ENCODE data around the gene NPIPB2. TPM values are rescaled to one million over a fixed set of nuclear protein-coding genes. Genes with fewer than 3 reads are reported as not detected.
"Not testable (repeated sequence)": the region's sequence is repeated elsewhere in the genome, so short reads cannot be mapped to it uniquely, and the experiment has no call there.

NPIPB2 gene
- polyA plus RNA-seq, 3 donors = 0.81 to 14.4 TPM; not detected in 1

GRCh38 chr16:11963706-11964105, 21.9 kb upstream of the NPIPB2 start:
- peaks cover 0 to 2% (median 2%) of the 10 kb centered on the region in 3 donors for H3K27me3 Mint-ChIP-seq (ENCODE audit: low read depth in 3 of 3)
- H3K27ac Mint-ChIP-seq = no peak overlapping the region
- H3K9me3 ChIP-seq (replicated peaks in 1 of 2; ENCODE audit: control insufficient read depth in 1 of 2, insufficient read depth in 1 of 2, low read length in 2 of 2) = no peaks in the 10 kb centered on the region
- no peak overlapping the region for H3K4me3 ChIP-seq (replicated peaks in 1 of 3; ENCODE audit: low read depth in 2 of 3, low read length in 3 of 3)
- H3K9ac ChIP-seq (ENCODE audit: insufficient read depth, low read length, poor library complexity, severe bottlenecking) = no peak overlapping the region
- no peak overlapping the region for H2AFZ ChIP-seq (ENCODE audit: insufficient read depth, low read depth, low read length, poor library complexity, severe bottlenecking)
- H3K4me2 ChIP-seq (replicated peaks; ENCODE audit: extremely low read depth, low read length, poor library complexity, severe bottlenecking) = no peak overlapping the region
- DNase-seq = no peak
- H4K20me1 ChIP-seq (ENCODE audit: insufficient read depth, low read length) = no peaks in the 10 kb centered on the region
- H3K4me3 Mint-ChIP-seq = no peak overlapping the region
- H3K79me2 ChIP-seq (ENCODE audit: insufficient read depth, low read length) = no peaks in the 10 kb centered on the region
- H3K36me3 Mint-ChIP-seq = no peaks in the 10 kb centered on the region
- no peaks in the 10 kb centered on the region for H3K36me3 ChIP-seq (replicated peaks in 1 of 2; ENCODE audit: control insufficient read depth in 1 of 2, insufficient read depth in 2 of 2, low read length in 2 of 2)
- intact Hi-C loops (cut with micrococcal nuclease) = no loop called here
- peaks cover 6 to 10% of the 10 kb centered on the region in 2 donors for H3K4me1 ChIP-seq (ENCODE audit: control insufficient read depth in 1 of 2, insufficient read depth in 2 of 2, low read length in 2 of 2)
- H3K27me3 ChIP-seq (ENCODE audit: control insufficient read depth in 2 of 2, insufficient read depth in 2 of 2, low read length in 2 of 2) = no peaks in the 10 kb centered on the region
- 100% methylated on average over 1 of the region's 6 CpGs for WGBS (ENCODE audit: insufficient coverage)
- no peak for TF ChIP-seq CTCF (IDR thresholded peaks at IDR 0.05)
- peaks cover 9% of the 10 kb centered on the region for H3K4me1 Mint-ChIP-seq
- no peak overlapping the region for H3K27ac ChIP-seq (ENCODE audit: low read depth in 1 of 2, low read length in 2 of 2)
- no peaks in the 10 kb centered on the region for H3K9me3 Mint-ChIP-seq

- H3K4me1 ChIP-seq (ENCODE audit: control insufficient read depth in 1 of 2, insufficient read depth in 2 of 2, low read length in 2 of 2); H3K27me3 Mint-ChIP-seq (ENCODE audit: low read depth in 3 of 3); H3K9me3 ChIP-seq (replicated peaks in 1 of 2; ENCODE audit: control insufficient read depth in 1 of 2, insufficient read depth in 1 of 2, low read length in 2 of 2); H3K9ac ChIP-seq (ENCODE audit: insufficient read depth, low read length, poor library complexity, severe bottlenecking); intact Hi-C loops (cut with micrococcal nuclease); H3K4me3 Mint-ChIP-seq; H3K27ac Mint-ChIP-seq; H2AFZ ChIP-seq (ENCODE audit: insufficient read depth, low read depth, low read length, poor library complexity, severe bottlenecking); H3K27ac ChIP-seq (ENCODE audit: low read depth in 1 of 2, low read length in 2 of 2); H3K79me2 ChIP-seq (ENCODE audit: insufficient read depth, low read length); H4K20me1 ChIP-seq (ENCODE audit: insufficient read depth, low read length); H3K36me3 ChIP-seq (replicated peaks in 1 of 2; ENCODE audit: control insufficient read depth in 1 of 2, insufficient read depth in 2 of 2, low read length in 2 of 2); H3K4me1 Mint-ChIP-seq; H3K27me3 ChIP-seq (ENCODE audit: control insufficient read depth in 2 of 2, insufficient read depth in 2 of 2, low read length in 2 of 2); H3K36me3 Mint-ChIP-seq; H3K4me3 ChIP-seq (replicated peaks in 1 of 3; ENCODE audit: low read depth in 2 of 3, low read length in 3 of 3); DNase-seq; H3K9me3 Mint-ChIP-seq; H3K4me2 ChIP-seq (replicated peaks; ENCODE audit: extremely low read depth, low read length, poor library complexity, severe bottlenecking): not testable (repeated sequence)
- 100% methylated on average over 2 of the region's 11 CpGs for WGBS (ENCODE audit: insufficient coverage)
Measured at GRCh38 chr16:11962978-11963377, 21.1 kb upstream of the NPIPB2 start.

GRCh38 chr16:11962457-11962856, 20.6 kb upstream of the NPIPB2 start:
- H3K27ac Mint-ChIP-seq; H3K4me1 ChIP-seq (ENCODE audit: control insufficient read depth in 1 of 2, insufficient read depth in 2 of 2, low read length in 2 of 2); H3K27me3 ChIP-seq (ENCODE audit: control insufficient read depth in 2 of 2, insufficient read depth in 2 of 2, low read length in 2 of 2); H3K27me3 Mint-ChIP-seq (ENCODE audit: low read depth in 3 of 3); H3K79me2 ChIP-seq (ENCODE audit: insufficient read depth, low read length); H4K20me1 ChIP-seq (ENCODE audit: insufficient read depth, low read length); H3K36me3 ChIP-seq (replicated peaks in 1 of 2; ENCODE audit: control insufficient read depth in 1 of 2, insufficient read depth in 2 of 2, low read length in 2 of 2); DNase-seq; H3K4me3 Mint-ChIP-seq; intact Hi-C loops (cut with micrococcal nuclease); H3K9ac ChIP-seq (ENCODE audit: insufficient read depth, low read length, poor library complexity, severe bottlenecking); H3K9me3 Mint-ChIP-seq; H2AFZ ChIP-seq (ENCODE audit: insufficient read depth, low read depth, low read length, poor library complexity, severe bottlenecking); H3K9me3 ChIP-seq (replicated peaks in 1 of 2; ENCODE audit: control insufficient read depth in 1 of 2, insufficient read depth in 1 of 2, low read length in 2 of 2); H3K4me2 ChIP-seq (replicated peaks; ENCODE audit: extremely low read depth, low read length, poor library complexity, severe bottlenecking); H3K27ac ChIP-seq (ENCODE audit: low read depth in 1 of 2, low read length in 2 of 2); H3K36me3 Mint-ChIP-seq; H3K4me1 Mint-ChIP-seq; H3K4me3 ChIP-seq (replicated peaks in 1 of 3; ENCODE audit: low read depth in 2 of 3, low read length in 3 of 3): not testable (repeated sequence)
- WGBS (ENCODE audit: insufficient coverage) = 100% methylated on average over 1 of the region's 5 CpGs

Data from CD14-positive monocyte (primary cell).